ENCODE measurements around the gene IDH2. TPM values are rescaled to one million over a fixed set of nuclear protein-coding genes. Genes with fewer than 3 reads are reported as not detected.
A peak's percentile ranks its signal among the peaks of the same experiment; 100 is the strongest.

Gene IDH2
- total and polyA plus RNA-seq, 10 of the 15 experiments (the other 5 are each of a cell fraction or from before 2014, with no cell fraction given), result 2.3 to 358 (median 242) TPM

GRCh38 chr15:90059208-90059985, 42.9 kb downstream of the IDH2 start (continued):
- peak in 1 of 2 experiments; percentile 99; a peak in 2 of 4 replicates for TF ChIP-seq ETV6 (conservative IDR thresholded peaks at IDR 0.05 in 1 of 2, IDR thresholded peaks at IDR 0.05 in 1 of 2; ENCODE audit: borderline replicate concordance in 1 of 2, low read depth in 1 of 2)

DNA sequence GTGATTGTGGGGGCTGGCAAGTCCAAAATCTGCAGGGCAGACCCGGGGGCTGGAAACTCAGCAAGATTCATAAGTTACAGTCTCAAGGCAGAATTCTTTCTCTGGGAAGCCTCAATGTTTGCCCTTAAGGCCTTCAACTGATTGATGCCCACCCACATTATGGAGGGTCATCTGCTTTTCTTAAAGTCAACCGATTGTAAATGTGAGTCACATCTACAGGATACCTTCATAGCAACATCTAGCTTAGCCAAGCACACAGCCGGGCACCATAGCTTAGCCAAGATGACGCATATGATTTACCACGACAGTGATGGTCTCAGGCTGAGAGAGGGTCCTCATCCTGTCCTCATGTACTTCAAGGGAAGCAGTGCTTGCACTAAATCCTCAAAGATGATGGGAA, 43.5 kb downstream of the IDH2 start:
- ChIA-PET SMC1A (ENCODE audit: uncharacterized antibody, unreplicated experiment) (interaction anchor here (0.6 to 3.4 kb wide), 6 partner anchors 11 to 797 kb away, joined by 3 to 22 read pairs (median 6); no protein-coding TSS in a partner anchor), CTCF (interaction anchor here (1.1 kb wide), 1 partner anchor 13 kb away, joined by 3 read pairs; no protein-coding TSS in a partner anchor), POLR2A (interaction anchor here (0.5 to 2.3 kb wide), 8 partner anchors 23 to 137 kb away, joined by 3 to 11 read pairs (median 6); no protein-coding TSS in a partner anchor), RAD21 (ENCODE audit: unreplicated experiment) (interaction anchor here (1.1 to 2.8 kb wide), 4 partner anchors 27 to 161 kb away, joined by 3 to 14 read pairs (median 4); no protein-coding TSS in a partner anchor)
- H3K4me3 ChIP-seq, result peak overlapping the region; percentile 33; the same call in 1 of the 2 replicates
- FAIRE-seq (no peak), ATAC-seq (peak; percentile 0; the same call in 1 of the 3 replicates), DNase-seq (ENCODE audit: low read depth, low spot score) (no peak)
- intact Hi-C loops (cut with micrococcal nuclease; ENCODE audit: unreplicated experiment) (loop anchor here (1.0 kb wide), 1 partner anchor 20 kb away; no protein-coding TSS in a partner anchor), in situ Hi-C loops (cut with MboI) (no loop called here)
- peak overlapping the region; percentile 91 for H3K27ac ChIP-seq (ENCODE audit: control insufficient read depth, insufficient read depth)
- no peaks in the 10 kb centered on the region for H3K9me3 ChIP-seq (replicated peaks; ENCODE audit: control insufficient read depth, insufficient read depth, low read length)
- BruUV-seq (replicated peaks), result no TSS peak
- H3K27me3 ChIP-seq (replicated peaks in 1 of 2; ENCODE audit: control insufficient read depth in 2 of 2, insufficient read depth in 2 of 2, low read length in 1 of 2), result no peaks in the 10 kb centered on the region
- H2AFZ ChIP-seq (ENCODE audit: control insufficient read depth, low read depth, low read length), result no peak overlapping the region
- H4K20me1 ChIP-seq (ENCODE audit: control insufficient read depth, insufficient read depth), result no peaks in the 10 kb centered on the region
- H3K36me3 ChIP-seq (ENCODE audit: control insufficient read depth in 2 of 2, insufficient read depth in 2 of 2, low read length in 1 of 2), result peaks cover 1 to 4% of the 10 kb centered on the region in 2 experiments
- 8% methylated on average over 5 of the region's 5 CpGs for WGBS (ENCODE audit: insufficient coverage, insufficient replicate concordance, low lambda C conversion rate, missing lambda C conversion rate)
- peaks cover 39% of the 10 kb centered on the region for H3K79me2 ChIP-seq (ENCODE audit: control insufficient read depth, insufficient read depth, low read length)
- H3K4me2 ChIP-seq (ENCODE audit: control insufficient read depth, insufficient read depth), result peak overlapping the region; percentile 71
- TF ChIP-seq BHLHE40 (IDR thresholded peaks at IDR 0.05; ENCODE audit: borderline replicate concordance in 1 of 2, low read depth in 2 of 2, low read length in 1 of 2) (no peak), SRF (IDR thresholded peaks at IDR 0.05; ENCODE audit: low read depth in 2 of 2, low read length in 2 of 2) (no peak), NRF1 (conservative IDR thresholded peaks at IDR 0.05; ENCODE audit: low read depth, low read length) (no peak), RB1 (IDR thresholded peaks at IDR 0.05; ENCODE audit: borderline replicate concordance) (no peak), BACH1 (IDR thresholded peaks at IDR 0.05; ENCODE audit: borderline replicate concordance) (no peak), MYB (IDR thresholded peaks at IDR 0.05; ENCODE audit: borderline replicate concordance, low read depth, low read length) (no peak), FOS (IDR thresholded peaks at IDR 0.05; ENCODE audit: borderline replicate concordance, extremely low read depth, insufficient read length) (no peak)
- TF ChIP-seq, protein P1, sequence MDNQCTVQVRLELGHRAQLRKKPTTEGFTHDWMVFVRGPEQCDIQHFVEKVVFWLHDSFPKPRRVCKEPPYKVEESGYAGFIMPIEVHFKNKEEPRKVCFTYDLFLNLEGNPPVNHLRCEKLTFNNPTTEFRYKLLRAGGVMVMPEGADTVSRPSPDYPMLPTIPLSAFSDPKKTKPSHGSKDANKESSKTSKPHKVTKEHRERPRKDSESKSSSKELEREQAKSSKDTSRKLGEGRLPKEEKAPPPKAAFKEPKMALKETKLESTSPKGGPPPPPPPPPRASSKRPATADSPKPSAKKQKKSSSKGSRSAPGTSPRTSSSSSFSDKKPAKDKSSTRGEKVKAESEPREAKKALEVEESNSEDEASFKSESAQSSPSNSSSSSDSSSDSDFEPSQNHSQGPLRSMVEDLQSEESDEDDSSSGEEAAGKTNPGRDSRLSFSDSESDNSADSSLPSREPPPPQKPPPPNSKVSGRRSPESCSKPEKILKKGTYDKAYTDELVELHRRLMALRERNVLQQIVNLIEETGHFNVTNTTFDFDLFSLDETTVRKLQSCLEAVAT (IDR thresholded peaks at IDR 0.05), result no peak
- TF ChIP-seq, protein P2, sequence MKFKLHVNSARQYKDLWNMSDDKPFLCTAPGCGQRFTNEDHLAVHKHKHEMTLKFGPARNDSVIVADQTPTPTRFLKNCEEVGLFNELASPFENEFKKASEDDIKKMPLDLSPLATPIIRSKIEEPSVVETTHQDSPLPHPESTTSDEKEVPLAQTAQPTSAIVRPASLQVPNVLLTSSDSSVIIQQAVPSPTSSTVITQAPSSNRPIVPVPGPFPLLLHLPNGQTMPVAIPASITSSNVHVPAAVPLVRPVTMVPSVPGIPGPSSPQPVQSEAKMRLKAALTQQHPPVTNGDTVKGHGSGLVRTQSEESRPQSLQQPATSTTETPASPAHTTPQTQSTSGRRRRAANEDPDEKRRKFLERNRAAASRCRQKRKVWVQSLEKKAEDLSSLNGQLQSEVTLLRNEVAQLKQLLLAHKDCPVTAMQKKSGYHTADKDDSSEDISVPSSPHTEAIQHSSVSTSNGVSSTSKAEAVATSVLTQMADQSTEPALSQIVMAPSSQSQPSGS (IDR thresholded peaks at IDR 0.05; ENCODE audit: low read length), result no peak
- peak overlapping the region; percentile 45 for H3K9ac ChIP-seq (ENCODE audit: control insufficient read depth, insufficient read depth, low read length)
- peaks cover 60% of the 10 kb centered on the region for H3K4me1 ChIP-seq (ENCODE audit: control insufficient read depth, insufficient read depth, low read length)

Data from GM12878 (cell line).